GM12878 (cell line): Measurements from ENCODE around the gene GIT1. TPM values are rescaled to one million over a fixed set of nuclear protein-coding genes. Genes with fewer than 3 reads are reported as not detected.

Source experiments
- ATAC-seq: fragments of 200-7000 bp; cut with Tn5 transposase; 3 replicates; pipeline ENCODE4 v1.9.1; 2020; ENCODE audit warnings: mild to moderate bottlenecking, moderate library complexity
- BruUV-seq: library from RNA; stranded (reverse); fragments of 400-500 nt; replicated peaks from 2 replicates; lab custom pipeline; 2021; lab: Mats Ljungman, UMichigan
- CTCF ChIA-PET: fragments of 300-600 bp; sonication (Branson Sonifier 250); formaldehyde crosslinking; extraction: SDS; loops from one replicate; lab custom pipeline; 2021; ENCODE audit warnings: inconsistent platforms; lab: Yijun Ruan, JAX
- POLR2A ChIA-PET: fragments of 350-600 bp; formaldehyde crosslinking; extraction: SDS; loops from one replicate; lab custom pipeline; 2021; ENCODE audit warnings: inconsistent platforms; lab: Charles Lee
- RAD21 ChIA-PET: fragments of 300-600 bp; sonication (Branson Sonifier 250); formaldehyde crosslinking; loops from one replicate; lab custom pipeline; 2023; ENCODE audit warnings: antibody characterized with exemption; ENCODE audit not compliant: unreplicated experiment; lab: Charles Lee
- SMC1A ChIA-PET: fragments of 300-600 bp; sonication (Branson Sonifier 250); formaldehyde crosslinking; loops from one replicate; lab custom pipeline; 2023; ENCODE audit not compliant: unreplicated experiment, uncharacterized antibody; lab: Charles Lee
- DNase-seq: peaks from one replicate; pipeline ENCODE4 v3.0.0-alpha.2; 2011; ENCODE audit warnings: low read depth, low spot score
- FAIRE-seq: peaks from 3 replicates; lab custom pipeline; 2011; peaks lifted over from hg19 to GRCh38; lab: Jason Lieb, UNC
- H2AFZ ChIP-seq: 2 replicates; pipeline ENCODE4 v1.6.0; 2011; ENCODE audit warnings: low read depth, low read length, control low read depth; ENCODE audit not compliant: control insufficient read depth
- H3K27ac ChIP-seq: 2 replicates; pipeline ENCODE4 v1.5.1; 2011; ENCODE audit warnings: control low read depth; ENCODE audit not compliant: control insufficient read depth, insufficient read depth
- H3K27me3 ChIP-seq, 2 experiments: replicated peaks in 1 of 2; 2 replicates each; pipeline versions ENCODE4 v1.6.0 to v1.6.1; 2011; ENCODE audit warnings: low read length in 1 of 2; ENCODE audit not compliant: control insufficient read depth in 2 of 2, insufficient read depth in 2 of 2
- H3K36me3 ChIP-seq, 2 experiments: 2 replicates each; pipeline ENCODE4 v1.5.1; 2011; ENCODE audit warnings: low read length in 1 of 2; ENCODE audit not compliant: control insufficient read depth in 2 of 2, insufficient read depth in 2 of 2
- H3K4me1 ChIP-seq: 2 replicates; pipeline ENCODE4 v1.6.1; 2011; ENCODE audit warnings: mild to moderate bottlenecking, low read length, moderate library complexity, mixed read lengths; ENCODE audit not compliant: control insufficient read depth, insufficient read depth
- H3K4me2 ChIP-seq: 2 replicates; pipeline ENCODE4 v1.6.0; 2011; ENCODE audit warnings: control low read depth; ENCODE audit not compliant: control insufficient read depth, insufficient read depth
- H3K4me3 ChIP-seq: fragments of 200-600 bp; sonication (generic); 2 replicates; pipeline ENCODE4 v1.5.1; 2016
- H3K79me2 ChIP-seq: 2 replicates; pipeline ENCODE4 v1.6.0; 2011; ENCODE audit warnings: low read length; ENCODE audit not compliant: control insufficient read depth, insufficient read depth
- H3K9ac ChIP-seq: 2 replicates; pipeline ENCODE4 v1.8.0; 2011; ENCODE audit warnings: low read length, control low read depth, mixed read lengths; ENCODE audit not compliant: control insufficient read depth, insufficient read depth
- H3K9me3 ChIP-seq: replicated peaks from 3 replicates; pipeline ENCODE4 v1.5.1; 2011; ENCODE audit warnings: mild to moderate bottlenecking, low read length; ENCODE audit not compliant: control insufficient read depth, insufficient read depth
- H4K20me1 ChIP-seq: 2 replicates; pipeline ENCODE4 v1.6.0; 2011; ENCODE audit not compliant: control insufficient read depth, insufficient read depth
- CBX3 ChIP-seq: fragments of 200-600 bp; sonication (generic); IDR thresholded peaks from 2 replicates; pipeline ENCODE4 v1.6.1; 2016; ENCODE audit warnings: low read depth, borderline replicate concordance
- E2F8 ChIP-seq: fragments of 450-650 bp; IDR thresholded peaks from 2 replicates; pipeline ENCODE4 v1.6.1; 2018; ENCODE audit warnings: mild to moderate bottlenecking, low read depth, moderate library complexity; ENCODE audit not compliant: partially characterized antibody
- HDAC6 ChIP-seq: fragments of 200-600 bp; sonication (generic); IDR thresholded peaks from one replicate; pipeline ENCODE4 v1.8.0; 2017; ENCODE audit warnings: antibody characterized with exemption; ENCODE audit not compliant: unreplicated experiment
- JUNB ChIP-seq: IDR thresholded peaks from 2 replicates; pipeline ENCODE4 v1.6.1; 2016; ENCODE audit warnings: antibody characterized with exemption, mild to moderate bottlenecking
- JUND ChIP-seq: IDR thresholded peaks from 2 replicates; pipeline ENCODE4 v1.6.1; 2012; ENCODE audit warnings: low read depth, mild to moderate bottlenecking, low read length, improper control_type of control experiment, moderate library complexity
- LARP7 ChIP-seq: fragments of 450-650 bp; IDR thresholded peaks from 2 replicates; pipeline ENCODE4 v1.6.1; 2017; ENCODE audit warnings: mild to moderate bottlenecking
- MYB ChIP-seq: fragments of 150-350 bp; IDR thresholded peaks from 2 replicates; pipeline ENCODE4 v1.6.1; 2014; ENCODE audit warnings: mild to moderate bottlenecking, low read depth, low read length, borderline replicate concordance
- NFYA ChIP-seq: IDR thresholded peaks from 2 replicates; pipeline ENCODE4 v1.6.1; 2011; ENCODE audit warnings: low read depth, mild to moderate bottlenecking, low read length, improper control_type of control experiment, borderline replicate concordance
- PML ChIP-seq: IDR thresholded peaks from 2 replicates; pipeline ENCODE4 v1.6.1; 2012; ENCODE audit warnings: low read length, inconsistent platforms
- POLR2A ChIP-seq: IDR thresholded peaks from 2 replicates; pipeline ENCODE4 v1.6.1; 2011; ENCODE audit warnings: low read depth, mild to moderate bottlenecking, low read length
- RAD21 ChIP-seq: IDR thresholded peaks from 2 replicates; pipeline ENCODE4 v1.6.1; 2011; ENCODE audit warnings: mild to moderate bottlenecking, low read depth, low read length, moderate library complexity; ENCODE audit not compliant: insufficient read depth
- TCF7 ChIP-seq: IDR thresholded peaks from 2 replicates; pipeline ENCODE4 v1.6.1; 2014; ENCODE audit warnings: antibody characterized with exemption, borderline replicate concordance
- WRNIP1 ChIP-seq: IDR thresholded peaks from 2 replicates; pipeline ENCODE4 v1.6.1; 2011; ENCODE audit warnings: low read depth, low read length, improper control_type of control experiment, borderline replicate concordance
- WGBS: methylation state at CpG from one replicate; pipeline ENCODE4 v1.1.6; 2016; ENCODE audit warnings: low lambda C conversion rate; ENCODE audit not compliant: insufficient replicate concordance, insufficient coverage; ENCODE audit errors: missing lambda C conversion rate; 5-methylcytosine and 5-hydroxymethylcytosine counted together
- in situ Hi-C: fragments of 300-500 bp; cut with MboI; formaldehyde crosslinking; loops from 9 replicates; pipeline ENCODE4 v1.14.3; 2018; ENCODE audit warnings: mixed read lengths
- intact Hi-C: fragments of 100-400 bp; cut with micrococcal nuclease; formaldehyde crosslinking; loops from one replicate; pipeline ENCODE4 v1.14.2; 2022; ENCODE audit not compliant: unreplicated experiment
- polyA plus RNA-seq, 11 experiments: library from polyadenylated mRNA; depleted of rRNA in 4 of 11; unstranded in 6 of 11; stranded (reverse) in 5 of 11; fragments of >200 nt; fragmentation: Nextera tagmentation in 4 of 11; fragmentation: Illumina TruSeq in 1 of 11; extraction: Ambion mirVana in 4 of 11; extraction: Trizol in 1 of 11; gene quantifications; 1 replicate in 1 of 11; 2 replicates in 10 of 11; pipeline versions ENCODE4 v1.2.1 to v1.2.3, GENCODE V29; 2011 to 2016; ENCODE audit warnings: inconsistent platforms in 2 of 11, missing spikeins in 2 of 11, low read depth in 1 of 11
- total RNA-seq, 4 experiments: library from RNA; depleted of rRNA in 3 of 4; stranded (reverse); fragments of >200 nt in 3 of 4; fragmentation: Illumina TruSeq in 1 of 4; extraction: Trizol in 1 of 4; gene quantifications; 2 replicates each; pipeline versions ENCODE4 v1.2.1 to v1.2.3, GENCODE V29; 2013 to 2021

Gene GIT1
- total and polyA plus RNA-seq, 10 of the 15 experiments (the other 5 are each of a cell fraction or from before 2014, with no cell fraction given) = 0.24 to 45.3 (median 20.9) TPM

GRCh38 chr17:29573558-29573869 lies 15.9 kb downstream of the GIT1 start:
- 0 out of 2 replicates have a peak, but pooled peaks cover 4% of the 10 kb centered on the region for H3K4me1 ChIP-seq
- TF ChIP-seq JUNB (no peak), POLR2A (peak; percentile 17; the same call in 1 of the 2 replicates), MYB (no peak), LARP7 (no peak)
- no peak overlapping the region for H3K4me3 ChIP-seq
- H4K20me1 ChIP-seq = no peaks in the 10 kb centered on the region
- ChIA-PET SMC1A (interaction anchor here (1.4 kb wide), 1 partner anchor 203 kb away, joined by 7 read pairs; no protein-coding TSS in a partner anchor), RAD21 (interaction anchor here (1.2 to 3.1 kb wide), 2 partner anchors 140 to 204 kb away, joined by 4 to 21 read pairs; no protein-coding TSS in a partner anchor), POLR2A (interaction anchor here (0.8 to 1.4 kb wide), 2 partner anchors 8 to 204 kb away, joined by 3 read pairs; no protein-coding TSS in a partner anchor), CTCF (interaction anchor here (0.6 to 6.2 kb wide), 13 partner anchors 13 to 520 kb away, joined by 3 to 57 read pairs (median 3); partner anchors contain the start of gene ANKRD13B)
- H3K79me2 ChIP-seq = no peaks in the 10 kb centered on the region
- H3K4me2 ChIP-seq = no peak overlapping the region
- H3K36me3 ChIP-seq = peaks cover 0 to 18% of the 10 kb centered on the region in 2 experiments; a peak in 2 of 4 replicates
- no TSS peak for BruUV-seq
- FAIRE-seq = no peak
- WGBS = 72% methylated on average over 6 of the region's 6 CpGs
- no peaks in the 10 kb centered on the region for H3K27me3 ChIP-seq
- no peak for DNase-seq
- no peak overlapping the region for H3K27ac ChIP-seq
- no peaks in the 10 kb centered on the region for H3K9me3 ChIP-seq
- no peak overlapping the region for H2AFZ ChIP-seq
- H3K9ac ChIP-seq = no peak overlapping the region
- ATAC-seq = no peak
- intact Hi-C loops (no loop called here), in situ Hi-C loops (no loop called here)

- RAD21 ChIA-PET = interaction anchor here (1.0 to 3.1 kb wide), 3 partner anchors 20 to 203 kb away, joined by 3 to 21 read pairs (median 4); partner anchors contain the start of gene ANKRD13B
- no peaks in the 10 kb centered on the region for H3K27me3 ChIP-seq
- no TSS peak for BruUV-seq
- no peaks in the 10 kb centered on the region for H4K20me1 ChIP-seq
- in situ Hi-C loops (no loop called here), intact Hi-C loops (no loop called here)
- peaks cover 0 to 15% of the 10 kb centered on the region in 2 experiments; a peak in 2 of 4 replicates for H3K36me3 ChIP-seq
- H2AFZ ChIP-seq = no peak overlapping the region
- 0 out of 2 replicates have a peak, but pooled peaks cover 4% of the 10 kb centered on the region for H3K4me1 ChIP-seq
- no peaks in the 10 kb centered on the region for H3K9me3 ChIP-seq
- 62% methylated on average over 39 of the region's 62 CpGs for WGBS
- no peak for DNase-seq
- SMC1A ChIA-PET = interaction anchor here (1.4 kb wide), 1 partner anchor 203 kb away, joined by 7 read pairs; no protein-coding TSS in a partner anchor
- no peak overlapping the region for H3K9ac ChIP-seq
- POLR2A ChIA-PET = interaction anchor here (0.8 to 1.6 kb wide), 5 partner anchors 9 to 203 kb away, joined by 3 to 4 read pairs (median 3); no protein-coding TSS in a partner anchor
- peak; percentile 75 for ATAC-seq
- CTCF ChIA-PET = interaction anchor here (0.6 to 6.2 kb wide), 16 partner anchors 12 to 521 kb away, joined by 3 to 57 read pairs (median 3); partner anchors contain the start of gene ANKRD13B
- no peak overlapping the region for H3K4me2 ChIP-seq
- H3K27ac ChIP-seq = no peak overlapping the region
- H3K79me2 ChIP-seq = no peaks in the 10 kb centered on the region
- FAIRE-seq = no peak
- H3K4me3 ChIP-seq = no peak overlapping the region
- TF ChIP-seq TCF7 (no peak), PML (no peak), RAD21 (peak; percentile 40), CBX3 (no peak), E2F8 (no peak), NFYA (no peak), JUND (no peak), HDAC6 (no peak), WRNIP1 (no peak)
Observed at GRCh38 chr17:29572691-29573557, 16.5 kb downstream of the GIT1 start.
